Rectal smooth muscle tissue (tissue), 1 donor: ENCODE data around the gene HIF1A.
A peak's percentile ranks its signal among the peaks of the same experiment; 100 is the strongest.
"Not testable (repeated sequence)": the region's sequence is repeated elsewhere in the genome, so short reads cannot be mapped to it uniquely, and the experiment has no call there.

ENCODE experiments used
- H3K27ac ChIP-seq: one replicate; pipeline ENCODE4 v1.7.0; 2013; ENCODE audit warnings: low read depth, low read length, inconsistent platforms
- H3K27me3 ChIP-seq: one replicate; pipeline ENCODE4 v1.7.0; 2013; ENCODE audit warnings: low read length; ENCODE audit not compliant: control insufficient read depth, insufficient read depth
- H3K36me3 ChIP-seq: one replicate; pipeline ENCODE4 v1.7.0; 2013; ENCODE audit warnings: low read length; ENCODE audit not compliant: control insufficient read depth, insufficient read depth
- H3K4me1 ChIP-seq: one replicate; pipeline ENCODE4 v1.7.0; 2013; ENCODE audit warnings: low read length; ENCODE audit not compliant: control insufficient read depth, insufficient read depth
- H3K4me3 ChIP-seq: one replicate; pipeline ENCODE4 v1.7.0; 2013; ENCODE audit warnings: low read length
- H3K9ac ChIP-seq: one replicate; pipeline ENCODE4 v1.7.0; 2013; ENCODE audit warnings: low read length

The HIF1A gene

DNA sequence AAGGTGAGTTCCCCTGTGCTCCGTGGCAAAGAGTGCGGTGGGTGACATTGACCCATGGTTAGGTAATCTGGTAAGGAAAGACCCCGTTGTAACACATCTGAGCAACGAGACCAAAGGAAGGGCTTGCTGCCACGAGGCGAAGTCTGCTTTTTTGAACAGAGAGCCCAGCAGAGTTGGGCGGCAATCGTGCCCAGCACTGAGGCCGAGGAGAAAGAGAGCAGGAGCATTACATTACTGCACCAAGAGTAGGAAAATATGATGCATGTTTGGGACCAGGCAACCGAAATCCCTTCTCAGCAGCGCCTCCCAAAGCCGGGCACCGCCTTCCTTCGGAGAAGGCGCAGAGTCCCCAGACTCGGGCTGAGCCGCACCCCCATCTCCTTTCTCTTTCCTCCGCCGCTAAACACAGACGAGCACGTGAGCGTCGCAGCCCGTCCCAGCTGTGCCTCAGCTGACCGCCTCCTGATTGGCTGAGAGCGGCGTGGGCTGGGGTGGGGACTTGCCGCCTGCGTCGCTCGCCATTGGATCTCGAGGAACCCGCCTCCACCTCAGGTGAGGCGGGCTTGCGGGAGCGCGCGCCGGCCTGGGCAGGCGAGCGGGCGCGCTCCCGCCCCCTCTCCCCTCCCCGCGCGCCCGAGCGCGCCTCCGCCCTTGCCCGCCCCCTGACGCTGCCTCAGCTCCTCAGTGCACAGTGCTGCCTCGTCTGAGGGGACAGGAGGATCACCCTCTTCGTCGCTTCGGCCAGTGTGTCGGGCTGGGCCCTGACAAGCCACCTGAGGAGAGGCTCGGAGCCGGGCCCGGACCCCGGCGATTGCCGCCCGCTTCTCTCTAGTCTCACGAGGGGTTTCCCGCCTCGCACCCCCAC, at the start of gene HIF1A:
Gene HIF1A (plus strand): TSS at position 684 of the 865 bp plus-strand sequence. CDS start 292 bp downstream, outside the sequence.
- no peaks in the 10 kb centered on the region for H3K36me3 ChIP-seq
- peaks cover 9% of the 10 kb centered on the region for H3K4me1 ChIP-seq

DNA sequence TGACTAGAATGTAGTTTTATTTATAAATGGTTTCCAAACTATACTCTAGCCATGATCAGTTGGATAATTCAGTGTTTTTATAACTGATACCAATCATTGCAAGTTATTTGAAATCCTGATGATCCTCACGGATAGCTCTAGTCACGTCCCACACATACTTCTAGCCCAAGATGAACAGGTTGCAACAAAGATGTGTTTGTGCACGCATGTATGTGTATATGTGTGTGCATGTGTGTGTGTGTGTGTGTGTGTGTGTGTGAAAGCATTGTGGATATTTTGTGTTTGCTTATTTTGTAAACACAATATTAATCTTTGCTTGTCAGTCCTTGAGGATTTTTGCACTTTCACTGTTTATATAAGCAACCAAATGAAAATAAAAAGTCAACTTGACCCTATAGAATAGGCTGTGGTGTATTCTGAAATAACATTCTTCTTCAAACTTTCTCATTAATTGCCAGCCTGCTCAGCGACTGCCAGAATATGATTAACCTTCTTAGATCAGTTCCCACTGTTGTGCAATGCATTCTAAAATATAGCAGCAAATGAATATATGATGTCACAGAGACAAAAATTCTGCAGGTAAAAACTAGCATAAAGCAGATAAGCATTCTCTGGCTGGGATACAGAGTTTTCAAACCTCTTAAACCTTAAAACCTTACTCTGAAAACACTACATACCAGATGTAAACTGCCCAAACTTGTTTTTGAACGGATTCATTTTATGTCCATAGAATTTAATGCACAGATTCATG, 48.8 kb upstream of the HIF1A start:
- Histone ChIP-seq H3K4me3 (no peak overlapping the region), H3K4me1 (no peaks in the 10 kb centered on the region), H3K27ac (no peak overlapping the region), H3K9ac (no peak overlapping the region), H3K36me3 (no peaks in the 10 kb centered on the region), H3K27me3 (no peaks in the 10 kb centered on the region)

More for the DNA sequence above, at the start of gene HIF1A:
- H3K27ac ChIP-seq: peak within 1 kb of the TSS; percentile 95
- peak within 1 kb of the TSS; percentile 75 for H3K4me3 ChIP-seq
- H3K9ac ChIP-seq: peak within 1 kb of the TSS; percentile 95
- H3K27me3 ChIP-seq: no peaks in the 10 kb centered on the region

DNA sequence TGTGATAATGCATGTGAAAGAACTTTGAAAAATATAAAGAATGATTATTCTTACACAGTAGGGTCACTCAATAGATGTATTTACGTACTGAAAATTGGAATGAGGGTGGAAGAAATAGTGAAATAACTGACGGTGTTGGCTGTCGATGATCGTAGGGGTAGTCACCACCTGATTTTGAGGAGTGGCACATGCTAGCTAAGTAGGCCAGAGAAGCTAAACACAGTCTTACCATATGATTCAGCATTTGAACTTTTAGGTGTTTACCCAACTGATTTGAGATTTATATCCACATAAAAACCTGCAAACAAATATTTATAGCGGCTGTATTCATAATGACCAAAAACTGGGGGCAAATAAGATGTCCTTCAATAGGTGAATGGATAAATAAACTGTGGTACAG, 47.6 kb upstream of the HIF1A start:
- Histone ChIP-seq H3K27me3 (no peaks in the 10 kb centered on the region), H3K4me1 (no peaks in the 10 kb centered on the region), H3K27ac (no peak overlapping the region), H3K4me3 (no peak overlapping the region), H3K9ac (no peak overlapping the region), H3K36me3 (no peaks in the 10 kb centered on the region)

DNA sequence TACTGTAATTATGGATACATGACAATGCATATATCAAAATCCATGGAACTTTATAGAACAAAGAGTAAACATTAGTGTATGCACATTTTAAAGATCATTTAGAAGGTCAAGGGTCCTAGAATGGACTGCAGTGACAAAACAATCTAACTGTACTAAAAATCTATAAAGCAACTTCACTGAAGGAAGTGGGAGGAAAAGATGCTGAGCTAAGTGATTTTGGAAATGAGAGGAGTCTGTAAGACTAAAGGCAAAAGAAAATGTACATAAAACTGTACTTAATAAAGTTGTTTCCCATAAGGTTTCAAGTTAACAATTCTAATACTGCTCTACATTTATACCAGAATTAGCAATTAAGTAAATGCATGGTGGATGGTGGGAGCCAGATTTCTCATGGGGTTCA, 46.9 kb upstream of the HIF1A start:
- no peaks in the 10 kb centered on the region for H3K27me3 ChIP-seq
- H3K9ac ChIP-seq: no peak overlapping the region
- H3K4me1 ChIP-seq: no peaks in the 10 kb centered on the region
- no peak overlapping the region for H3K4me3 ChIP-seq
- H3K27ac ChIP-seq: no peak overlapping the region
- H3K36me3 ChIP-seq: no peaks in the 10 kb centered on the region

DNA sequence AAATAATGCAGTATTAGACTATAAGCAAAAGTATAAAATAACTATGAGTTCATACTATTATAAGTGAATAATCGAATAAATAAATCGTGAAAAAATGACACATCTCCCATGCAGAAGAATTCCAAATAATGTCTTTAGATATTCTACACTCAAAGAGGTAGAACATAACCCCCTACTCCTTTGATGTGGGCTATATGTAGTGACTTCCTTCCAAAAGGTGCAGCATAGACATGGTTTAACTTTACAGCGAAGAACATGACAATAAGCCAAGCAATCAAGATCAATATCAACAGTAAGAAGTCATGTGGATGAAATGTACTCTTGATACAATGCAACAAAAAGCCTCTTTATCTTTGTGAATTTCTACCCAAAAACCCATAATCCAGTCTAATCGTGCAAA, 46.0 kb upstream of the HIF1A start:
- no peaks in the 10 kb centered on the region for H3K4me1 ChIP-seq
- no peak overlapping the region for H3K9ac ChIP-seq
- no peak overlapping the region for H3K27ac ChIP-seq
- H3K27me3 ChIP-seq: no peaks in the 10 kb centered on the region
- no peaks in the 10 kb centered on the region for H3K36me3 ChIP-seq
- H3K4me3 ChIP-seq: no peak overlapping the region

DNA sequence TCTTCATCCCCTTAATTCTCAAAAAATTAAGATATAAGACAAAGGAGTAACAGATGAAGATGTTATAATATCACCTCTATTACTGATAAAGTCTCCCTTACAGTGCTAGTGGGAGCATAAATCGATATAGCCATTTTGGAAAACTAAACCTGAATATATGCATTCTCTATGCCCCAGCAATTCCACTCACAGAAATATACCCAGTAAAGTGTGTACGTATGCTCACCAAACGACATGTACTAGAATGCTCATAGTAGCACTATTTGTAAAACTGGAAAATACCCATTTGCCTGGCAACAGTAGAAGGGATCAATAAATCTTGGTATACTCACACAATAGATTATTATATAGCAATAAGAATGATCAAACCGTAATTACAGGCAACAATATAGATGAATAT, 44.0 kb upstream of the HIF1A start:
- Histone ChIP-seq H3K9ac (no peak overlapping the region), H3K27me3 (no peaks in the 10 kb centered on the region), H3K36me3 (no peaks in the 10 kb centered on the region), H3K27ac (no peak overlapping the region), H3K4me1 (no peaks in the 10 kb centered on the region), H3K4me3 (no peak overlapping the region)

DNA sequence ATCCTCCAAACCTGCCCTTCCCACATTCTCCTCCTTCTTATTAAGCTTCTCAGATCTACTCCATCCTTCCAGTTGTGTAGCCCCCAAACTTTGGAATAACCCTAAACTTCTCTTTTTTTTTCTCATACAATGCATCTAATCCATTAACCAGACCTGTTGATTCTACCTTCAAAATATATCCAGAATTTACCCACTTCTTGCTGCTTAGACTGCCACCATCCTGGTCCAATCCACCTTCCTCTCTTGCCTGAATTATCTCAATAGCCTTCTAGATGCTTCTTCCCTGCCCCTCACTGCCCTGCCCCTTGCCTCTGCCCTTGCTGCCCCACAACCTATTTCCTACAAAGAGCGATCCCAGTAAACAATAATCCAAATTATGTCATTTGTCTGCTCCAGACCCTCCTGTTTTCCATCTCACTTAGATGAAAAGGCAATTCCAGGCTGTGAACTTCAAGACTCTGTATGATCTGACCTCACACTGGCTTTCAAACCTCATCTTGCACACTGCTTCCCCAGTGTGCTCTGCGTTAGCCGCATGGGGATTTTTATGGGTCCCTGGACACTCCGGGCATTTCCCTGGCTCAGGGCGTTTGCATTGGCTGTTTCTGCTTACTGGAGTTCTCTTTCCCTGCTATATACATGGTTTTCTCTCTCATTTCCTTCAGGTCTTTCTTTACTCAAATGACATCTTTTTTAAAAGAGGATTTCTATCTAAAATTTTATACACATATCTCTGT, 42.6 kb upstream of the HIF1A start:
- Histone ChIP-seq H3K4me3 (no peak overlapping the region), H3K4me1 (no peaks in the 10 kb centered on the region), H3K9ac (no peak overlapping the region), H3K36me3 (no peaks in the 10 kb centered on the region), H3K27ac (no peak overlapping the region), H3K27me3 (no peaks in the 10 kb centered on the region)

DNA sequence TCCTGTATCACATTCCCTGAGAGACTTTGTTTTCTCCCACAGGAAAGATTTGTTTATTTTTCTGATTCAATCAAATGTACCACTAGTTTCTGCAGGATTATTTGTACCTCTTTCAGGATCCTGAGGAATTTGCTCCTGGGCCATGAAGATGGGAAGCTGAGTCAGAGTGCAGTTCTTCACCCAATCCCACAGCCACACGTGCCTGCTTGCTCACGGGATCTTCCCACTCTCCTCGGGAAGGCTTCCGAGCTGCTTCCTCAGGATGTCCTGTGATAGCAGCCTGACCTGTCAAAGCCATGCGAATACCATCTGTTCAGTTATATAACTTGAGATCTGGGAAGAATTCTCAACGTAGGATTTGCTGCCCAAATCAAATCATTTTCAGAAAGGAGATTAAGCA, 41.8 kb upstream of the HIF1A start:
- H3K4me1 ChIP-seq: no peaks in the 10 kb centered on the region
- no peak overlapping the region for H3K27ac ChIP-seq
- no peak overlapping the region for H3K4me3 ChIP-seq
- no peaks in the 10 kb centered on the region for H3K27me3 ChIP-seq
- H3K9ac ChIP-seq: no peak overlapping the region
- no peaks in the 10 kb centered on the region for H3K36me3 ChIP-seq

DNA sequence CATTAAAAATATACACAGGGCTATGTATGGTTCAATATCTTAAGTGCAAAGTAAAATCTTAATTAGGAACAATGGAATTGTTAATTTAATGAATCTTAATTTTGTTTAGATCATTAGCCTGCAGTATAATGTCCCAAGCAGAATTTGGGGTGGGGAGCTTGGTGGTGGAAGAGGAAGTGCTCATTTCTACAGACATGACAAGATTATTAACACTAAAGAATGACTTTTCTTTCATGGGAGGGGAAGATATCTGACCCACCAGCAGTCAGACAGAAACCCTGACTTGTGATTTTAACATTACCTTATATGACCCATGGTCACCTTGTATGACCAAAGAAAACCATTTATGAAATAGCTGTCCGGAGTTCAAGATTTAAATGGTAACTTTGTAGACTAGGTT, 41.3 kb upstream of the HIF1A start:
- Histone ChIP-seq H3K27ac (no peak overlapping the region), H3K9ac (no peak overlapping the region), H3K36me3 (no peaks in the 10 kb centered on the region)

DNA sequence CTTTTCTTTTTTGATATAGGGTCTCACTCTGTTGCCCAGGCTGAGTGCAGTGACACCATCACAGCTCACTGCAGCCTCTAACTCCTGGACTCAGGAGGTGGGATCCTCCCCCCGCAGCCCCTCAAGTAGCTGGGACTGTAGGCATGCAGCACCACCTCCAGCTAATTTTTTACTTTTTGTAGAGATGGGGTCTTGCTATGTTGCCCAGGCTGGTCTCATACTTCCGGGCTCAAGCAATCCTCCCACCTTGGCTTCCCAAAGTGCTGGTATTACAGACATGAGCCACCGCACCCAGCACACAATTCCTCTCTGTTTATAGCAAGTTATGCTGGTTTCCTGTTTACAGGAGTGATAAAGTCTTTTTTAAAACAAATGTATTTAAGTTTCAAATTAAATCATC, 39.5 kb upstream of the HIF1A start:
- no peak overlapping the region for H3K9ac ChIP-seq
- H3K4me3 ChIP-seq: no peak overlapping the region
- H3K4me1 ChIP-seq: no peaks in the 10 kb centered on the region
- no peaks in the 10 kb centered on the region for H3K36me3 ChIP-seq
- H3K27me3 ChIP-seq: no peaks in the 10 kb centered on the region
- H3K27ac ChIP-seq: no peak overlapping the region

More for the DNA sequence above, 41.3 kb upstream of the HIF1A start:
- Histone ChIP-seq H3K4me1 (no peaks in the 10 kb centered on the region), H3K4me3 (no peak overlapping the region), H3K27me3 (no peaks in the 10 kb centered on the region)

DNA sequence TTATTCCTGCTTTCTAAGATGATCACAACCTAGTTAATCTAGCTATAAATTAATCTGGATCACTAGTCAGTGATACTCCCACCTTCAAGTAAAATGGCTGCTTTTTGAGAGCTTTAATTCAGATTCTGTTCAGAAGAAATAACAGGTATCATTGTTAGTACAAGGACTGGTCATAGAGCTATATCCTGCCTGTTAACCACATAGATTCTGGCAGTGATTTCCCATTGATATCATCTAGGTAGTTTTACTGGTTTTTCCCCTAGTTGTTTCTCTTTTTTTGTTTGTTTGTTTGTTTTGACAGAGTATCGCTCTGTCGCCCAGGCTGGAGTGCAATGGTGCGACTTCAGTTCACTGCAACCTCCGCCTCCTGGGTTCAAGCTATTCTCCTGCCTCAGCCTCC, 39.0 kb upstream of the HIF1A start:
- no peak overlapping the region for H3K4me3 ChIP-seq
- no peaks in the 10 kb centered on the region for H3K27me3 ChIP-seq
- H3K4me1 ChIP-seq: no peaks in the 10 kb centered on the region
- no peak overlapping the region for H3K27ac ChIP-seq
- H3K36me3 ChIP-seq: no peaks in the 10 kb centered on the region
- no peak overlapping the region for H3K9ac ChIP-seq

DNA sequence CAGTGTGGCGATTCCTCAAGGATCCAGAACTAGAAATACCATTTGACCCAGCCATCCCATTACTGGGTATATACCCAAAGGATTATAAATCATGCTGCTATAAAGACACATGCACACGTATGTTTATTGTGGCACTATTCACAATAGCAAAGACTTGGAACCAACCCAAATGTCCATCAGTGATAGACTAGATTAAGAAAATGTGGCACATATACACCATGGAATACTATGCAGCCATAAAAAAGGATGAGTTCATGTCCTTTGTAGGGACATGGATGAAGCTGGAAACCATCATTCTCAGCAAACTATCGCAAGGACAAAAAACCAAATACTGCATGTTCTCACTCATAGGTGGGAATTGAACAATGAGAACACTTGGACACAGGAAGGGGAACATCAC, 37.2 kb upstream of the HIF1A start:
- H3K4me1 ChIP-seq, H3K27ac ChIP-seq, H3K27me3 ChIP-seq, H3K4me3 ChIP-seq, H3K36me3 ChIP-seq, H3K9ac ChIP-seq: not testable (repeated sequence)
